HepG2 (cell line): Measurements from ENCODE around the gene BCLAF1. TPM values are rescaled to one million over a fixed set of nuclear protein-coding genes. Genes with fewer than 3 reads are reported as not detected.

ENCODE experiments used
- ADNP ChIP-seq: sonication (generic); formaldehyde crosslinking; IDR thresholded peaks from 2 replicates; pipeline ENCODE4 v1.4.0; 2020; ENCODE audit warnings: missing genetic modification reagents
- AHR ChIP-seq: IDR thresholded peaks from 2 replicates; pipeline ENCODE4 v1.6.1; 2018; ENCODE audit warnings: missing genetic modification reagents, missing compliant biosample characterization
- ATF7 ChIP-seq, 2 experiments: fragments of 450-650 bp in 1 of 2; sonication (generic) in 1 of 2; formaldehyde crosslinking in 1 of 2; IDR thresholded peaks; 2 replicates each; pipeline versions ENCODE4 v1.4.0 to v1.6.1; 2016 to 2020; ENCODE audit warnings: antibody characterized with exemption in 1 of 2, mild to moderate bottlenecking in 1 of 2, missing genetic modification reagents in 1 of 2
- HMG20A ChIP-seq: IDR thresholded peaks from 2 replicates; pipeline ENCODE4 v1.6.1; 2016; ENCODE audit warnings: borderline replicate concordance
- IKZF1 ChIP-seq: fragments of 450-650 bp; IDR thresholded peaks from 2 replicates; pipeline ENCODE4 v1.7.1; 2016
- IRF2 ChIP-seq: IDR thresholded peaks from 2 replicates; pipeline ENCODE4 v1.6.1; 2018; ENCODE audit warnings: missing genetic modification reagents, missing compliant biosample characterization
- KDM5A ChIP-seq: fragments of 200-600 bp; sonication (generic); IDR thresholded peaks from 2 replicates; pipeline ENCODE4 v1.7.0; 2018; ENCODE audit warnings: antibody characterized with exemption, mild to moderate bottlenecking, low read length, borderline replicate concordance
- KLF6 ChIP-seq: IDR thresholded peaks from 2 replicates; pipeline ENCODE4 v1.8.0; 2016; ENCODE audit warnings: missing biosample characterization, missing genetic modification reagents
- MAF1 ChIP-seq: sonication (generic); formaldehyde crosslinking; IDR thresholded peaks from 2 replicates; pipeline ENCODE4 v1.5.0; 2020; ENCODE audit warnings: missing genetic modification reagents, borderline replicate concordance
- NR3C1 ChIP-seq: sonication (generic); formaldehyde crosslinking; IDR thresholded peaks from 2 replicates; pipeline ENCODE4 v1.4.0; 2020; ENCODE audit warnings: missing genetic modification reagents
- RAD21 ChIP-seq: fragments of 450-650 bp; formaldehyde crosslinking; IDR thresholded peaks from 2 replicates; pipeline ENCODE4 v1.5.0; 2020; ENCODE audit warnings: mild to moderate bottlenecking
- RARA ChIP-seq: IDR thresholded peaks from 2 replicates; pipeline ENCODE4 v1.6.1; 2016; ENCODE audit warnings: missing genetic modification reagents, missing compliant biosample characterization
- RELA ChIP-seq: sonication (generic); formaldehyde crosslinking; IDR thresholded peaks from 2 replicates; pipeline ENCODE4 v1.4.0; 2020; ENCODE audit warnings: missing genetic modification reagents
- RXRA ChIP-seq: sonication (generic); formaldehyde crosslinking; IDR thresholded peaks from 2 replicates; pipeline ENCODE4 v1.5.1; 2020; ENCODE audit warnings: missing genetic modification reagents
- SAP130 ChIP-seq: IDR thresholded peaks from 2 replicates; pipeline ENCODE4 v1.6.1; 2016; ENCODE audit warnings: low read depth
- SIN3A ChIP-seq: IDR thresholded peaks from 2 replicates; pipeline ENCODE4 v1.6.1; 2011; ENCODE audit warnings: low read depth, mild to moderate bottlenecking, control low read depth, low read length, borderline replicate concordance
- SRF ChIP-seq: IDR thresholded peaks from 2 replicates; pipeline ENCODE4 v1.6.1; 2011; ENCODE audit warnings: mild to moderate bottlenecking, low read depth, low read length, moderate library complexity
- YEATS2 ChIP-seq: sonication (generic); formaldehyde crosslinking; IDR thresholded peaks from 2 replicates; pipeline ENCODE4 v1.4.0; 2020; ENCODE audit warnings: missing genetic modification reagents, borderline replicate concordance
- ZBTB3 ChIP-seq: sonication (generic); formaldehyde crosslinking; IDR thresholded peaks from 2 replicates; pipeline ENCODE4 v1.4.0; 2020; ENCODE audit warnings: low read depth, mild to moderate bottlenecking, moderate library complexity, missing genetic modification reagents, borderline replicate concordance
- ZIK1 ChIP-seq: sonication (generic); formaldehyde crosslinking; IDR thresholded peaks from 2 replicates; pipeline ENCODE4 v1.5.0; 2020; ENCODE audit warnings: mild to moderate bottlenecking, low read depth, missing genetic modification reagents, borderline replicate concordance
- ZMYM3 ChIP-seq: sonication (generic); formaldehyde crosslinking; IDR thresholded peaks from 2 replicates; pipeline ENCODE4 v1.5.1; 2020; ENCODE audit warnings: mild to moderate bottlenecking, missing genetic modification reagents
- ZNF3 ChIP-seq: IDR thresholded peaks from 2 replicates; pipeline ENCODE4 v1.7.0; 2017; ENCODE audit warnings: inconsistent platforms
- ZNF335 ChIP-seq: sonication (generic); formaldehyde crosslinking; IDR thresholded peaks from 2 replicates; pipeline ENCODE4 v1.4.0; 2020; ENCODE audit warnings: missing genetic modification reagents
- ZNF33B ChIP-seq: sonication (generic); formaldehyde crosslinking; IDR thresholded peaks from 2 replicates; pipeline ENCODE4 v1.5.1; 2020; ENCODE audit warnings: mild to moderate bottlenecking, missing genetic modification reagents
- ZNF354B ChIP-seq: sonication (generic); formaldehyde crosslinking; IDR thresholded peaks from 2 replicates; pipeline ENCODE4 v1.8.0; 2022; ENCODE audit warnings: mild to moderate bottlenecking, missing genetic modification reagents
- ZNF430 ChIP-seq: sonication (generic); formaldehyde crosslinking; IDR thresholded peaks from 2 replicates; pipeline ENCODE4 v1.9.0; 2021; ENCODE audit warnings: mild to moderate bottlenecking, missing genetic modification reagents
- ZNF510 ChIP-seq: sonication (generic); formaldehyde crosslinking; IDR thresholded peaks from 2 replicates; pipeline ENCODE4 v1.4.0; 2020; ENCODE audit warnings: low read depth, mild to moderate bottlenecking, missing genetic modification reagents
- ZNF572 ChIP-seq: sonication (generic); formaldehyde crosslinking; IDR thresholded peaks from 2 replicates; pipeline ENCODE4 v1.5.1; 2020; ENCODE audit warnings: mild to moderate bottlenecking, missing genetic modification reagents
- ZNF672 ChIP-seq: sonication (generic); formaldehyde crosslinking; IDR thresholded peaks from 2 replicates; pipeline ENCODE4 v1.8.1; 2022; ENCODE audit warnings: missing genetic modification reagents
- polyA plus RNA-seq, 8 experiments: library from polyadenylated mRNA; depleted of rRNA in 3 of 8; stranded (reverse) in 7 of 8; unstranded in 1 of 8; fragments of >200 nt; fragmentation: Illumina TruSeq in 4 of 8; extraction: Trizol in 4 of 8; gene quantifications; 2 replicates each; pipeline versions ENCODE4 v1.2.1 to v1.2.3, GENCODE V29; 2011 to 2016; ENCODE audit warnings: low read depth in 4 of 8, missing spikeins in 1 of 8, mixed read lengths in 1 of 8; ENCODE audit not compliant: insufficient read depth in 1 of 8
- total RNA-seq, 5 experiments: library from RNA; depleted of rRNA; stranded (reverse); fragments of >200 nt; fragmentation: Illumina TruSeq; extraction: Trizol; gene quantifications; 2 replicates each; pipeline ENCODE4 v1.2.3, GENCODE V29; 2016; ENCODE audit warnings: low read depth in 1 of 5
- TF ChIP-seq, protein P1 (sequence below): sonication (generic); formaldehyde crosslinking; IDR thresholded peaks from 2 replicates; pipeline ENCODE4 v1.8.1; 2022; ENCODE audit warnings: mild to moderate bottlenecking, missing genetic modification reagents
- TF ChIP-seq, protein P2 (sequence below): sonication (generic); formaldehyde crosslinking; IDR thresholded peaks from 2 replicates; pipeline ENCODE4 v1.9.0; 2021; ENCODE audit warnings: missing genetic modification reagents, mild to moderate bottlenecking, borderline replicate concordance

The BCLAF1 gene
- total and polyA plus RNA-seq, 2 of the 13 experiments (the other 11 are each of a cell fraction or from before 2014, with no cell fraction given), result 55.3 to 292 TPM

DNA sequence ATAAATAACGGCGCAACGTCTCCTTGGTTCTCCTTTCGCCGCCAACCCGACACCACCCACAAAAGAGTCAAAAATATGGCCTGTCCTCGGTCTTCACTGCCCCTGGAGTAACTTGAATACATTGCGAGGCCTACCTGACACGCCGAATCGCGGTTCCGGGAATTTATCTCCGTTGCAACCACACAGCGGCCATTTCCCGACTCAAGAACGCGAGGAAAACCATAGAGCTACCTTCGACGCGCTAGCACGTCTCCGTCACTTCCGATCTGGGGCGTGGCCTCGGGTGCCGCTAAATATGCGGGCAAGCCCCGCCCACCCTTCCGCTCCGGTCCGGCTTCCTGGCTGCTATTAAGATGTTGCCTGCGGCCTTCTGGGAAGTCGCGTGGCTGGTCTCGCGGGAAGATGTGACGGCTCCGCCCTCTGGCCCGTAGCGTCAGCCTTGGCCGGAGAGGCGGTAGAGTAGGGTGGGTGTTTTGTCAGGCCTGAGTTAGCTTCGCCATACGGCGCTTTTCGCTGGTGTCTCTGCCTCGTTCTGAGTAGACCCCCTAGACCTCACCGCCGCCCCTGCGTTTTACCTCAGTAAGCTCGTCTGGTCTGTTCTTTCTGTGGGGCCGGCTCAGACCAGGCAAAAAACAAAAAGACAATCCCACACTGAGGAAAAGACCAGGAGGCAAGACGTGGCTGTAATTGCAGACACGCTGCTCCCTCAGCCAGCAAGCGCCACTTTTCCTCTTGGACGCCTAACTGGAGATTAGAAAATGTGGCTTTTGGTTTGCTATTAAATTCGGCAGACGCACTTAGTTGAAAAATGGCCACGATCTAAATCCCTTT, at the start of gene BCLAF1 (continued):
- TF ChIP-seq ADNP (CRISPR knock-in tag) (no peak), IKZF1 (no peak), ZNF3 (CRISPR knock-in tag) (no peak), ZNF335 (CRISPR knock-in tag) (peak; percentile 85), ZIK1 (CRISPR knock-in tag) (no peak), MAF1 (CRISPR knock-in tag) (no peak), ZNF33B (CRISPR knock-in tag) (peak; percentile 84), HMG20A (CRISPR knock-in tag) (no peak), NR3C1 (no peak), ZNF430 (CRISPR knock-in tag) (peak; percentile 99), AHR (CRISPR knock-in tag) (no peak; the same call in 1 of the 2 replicates), RXRA (CRISPR knock-in tag) (peak; percentile 30), RAD21 (CRISPR knock-in tag) (peak; percentile 47; the same call in 1 of the 2 replicates), ZNF510 (no peak), KLF6 (CRISPR knock-in tag) (peak; percentile 50; the same call in 1 of the 2 replicates), RELA (CRISPR knock-in tag) (peak; percentile 50; the same call in 1 of the 2 replicates), SIN3A (peak; percentile 86), SRF (no peak), ATF7 (IDR thresholded peaks at IDR 0.05) (no peak), ATF7 (CRISPR knock-in tag; IDR thresholded peaks at IDR 0.05) (peak; percentile 75; the same call in 1 of the 2 replicates), IRF2 (CRISPR knock-in tag) (peak; percentile 47; the same call in 1 of the 2 replicates), KDM5A (peak; percentile 62; the same call in 1 of the 2 replicates), ZMYM3 (CRISPR knock-in tag) (no peak; the same call in 1 of the 2 replicates), RARA (CRISPR knock-in tag) (peak; percentile 28; the same call in 1 of the 2 replicates), ZNF672 (CRISPR knock-in tag) (no peak), ZNF572 (CRISPR knock-in tag) (0 out of 2 replicates have a peak, but pooled peaks have one; percentile 93), SAP130 (CRISPR knock-in tag) (peak; percentile 89), YEATS2 (CRISPR knock-in tag) (peak; percentile 94), ZNF354B (CRISPR knock-in tag) (peak; percentile 43), ZBTB3 (CRISPR knock-in tag) (no peak)
- TF ChIP-seq, protein P1, sequence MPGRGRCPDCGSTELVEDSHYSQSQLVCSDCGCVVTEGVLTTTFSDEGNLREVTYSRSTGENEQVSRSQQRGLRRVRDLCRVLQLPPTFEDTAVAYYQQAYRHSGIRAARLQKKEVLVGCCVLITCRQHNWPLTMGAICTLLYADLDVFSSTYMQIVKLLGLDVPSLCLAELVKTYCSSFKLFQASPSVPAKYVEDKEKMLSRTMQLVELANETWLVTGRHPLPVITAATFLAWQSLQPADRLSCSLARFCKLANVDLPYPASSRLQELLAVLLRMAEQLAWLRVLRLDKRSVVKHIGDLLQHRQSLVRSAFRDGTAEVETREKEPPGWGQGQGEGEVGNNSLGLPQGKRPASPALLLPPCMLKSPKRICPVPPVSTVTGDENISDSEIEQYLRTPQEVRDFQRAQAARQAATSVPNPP (CRISPR knock-in tag), result peak; percentile 96
- TF ChIP-seq, protein P2, sequence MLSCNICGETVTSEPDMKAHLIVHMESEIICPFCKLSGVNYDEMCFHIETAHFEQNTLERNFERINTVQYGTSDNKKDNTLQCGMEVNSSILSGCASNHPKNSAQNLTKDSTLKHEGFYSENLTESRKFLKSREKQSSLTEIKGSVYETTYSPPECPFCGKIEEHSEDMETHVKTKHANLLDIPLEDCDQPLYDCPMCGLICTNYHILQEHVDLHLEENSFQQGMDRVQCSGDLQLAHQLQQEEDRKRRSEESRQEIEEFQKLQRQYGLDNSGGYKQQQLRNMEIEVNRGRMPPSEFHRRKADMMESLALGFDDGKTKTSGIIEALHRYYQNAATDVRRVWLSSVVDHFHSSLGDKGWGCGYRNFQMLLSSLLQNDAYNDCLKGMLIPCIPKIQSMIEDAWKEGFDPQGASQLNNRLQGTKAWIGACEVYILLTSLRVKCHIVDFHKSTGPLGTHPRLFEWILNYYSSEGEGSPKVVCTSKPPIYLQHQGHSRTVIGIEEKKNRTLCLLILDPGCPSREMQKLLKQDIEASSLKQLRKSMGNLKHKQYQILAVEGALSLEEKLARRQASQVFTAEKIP (CRISPR knock-in tag), result no peak
